Germinal center (tissue), 1 donor: ENCODE results near the gene IFIT3.
"Not testable (repeated sequence)": the region's sequence is repeated elsewhere in the genome, so short reads cannot be mapped to it uniquely, and the experiment has no call there.

Source experiments
- DNase-seq: peaks from one replicate; pipeline ENCODE4 v3.0.0; 2012; ENCODE audit warnings: mixed read lengths, low spot score

The IFIT3 gene

DNA sequence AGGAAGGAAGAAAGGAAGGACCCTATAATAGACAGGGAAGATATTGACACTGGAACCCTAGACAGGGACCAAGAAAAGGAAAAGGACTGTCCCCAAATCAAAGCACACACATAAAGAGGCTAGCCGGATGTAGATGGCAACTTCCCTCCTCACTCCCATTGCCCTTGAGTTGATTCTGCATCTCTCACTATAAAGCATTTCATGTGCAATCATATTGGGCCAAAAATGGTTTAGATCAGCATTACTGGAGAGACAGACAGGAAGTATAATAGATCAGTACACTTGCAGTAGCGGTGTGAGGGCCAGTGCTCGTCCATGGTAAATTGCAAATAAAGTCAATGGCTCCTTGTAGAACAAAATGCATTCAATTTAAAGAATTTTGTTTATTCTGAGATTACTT lies 8.4 kb downstream of the IFIT3 start:
- DNase-seq, result no peak

DNA sequence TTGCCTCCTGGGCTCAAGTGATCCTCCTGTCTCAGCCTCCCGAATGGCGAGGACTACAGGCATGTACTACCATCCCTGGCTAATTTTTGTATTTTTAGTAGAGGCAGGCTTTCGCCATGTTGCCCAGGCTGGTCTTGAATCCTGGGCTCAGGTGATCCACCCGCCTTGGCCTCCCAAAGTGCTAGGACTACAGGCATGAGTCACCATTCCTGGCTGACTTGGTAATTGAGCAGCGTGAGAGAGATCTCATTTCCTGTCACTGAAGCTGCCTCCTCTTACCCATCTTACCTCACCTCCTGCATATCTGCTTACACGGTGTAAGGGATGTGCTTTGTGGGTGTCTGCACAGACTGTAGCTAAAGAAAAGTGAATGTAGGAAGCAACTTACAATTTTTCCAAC lies 9.7 kb downstream of the IFIT3 start:
- no peak for DNase-seq

DNA sequence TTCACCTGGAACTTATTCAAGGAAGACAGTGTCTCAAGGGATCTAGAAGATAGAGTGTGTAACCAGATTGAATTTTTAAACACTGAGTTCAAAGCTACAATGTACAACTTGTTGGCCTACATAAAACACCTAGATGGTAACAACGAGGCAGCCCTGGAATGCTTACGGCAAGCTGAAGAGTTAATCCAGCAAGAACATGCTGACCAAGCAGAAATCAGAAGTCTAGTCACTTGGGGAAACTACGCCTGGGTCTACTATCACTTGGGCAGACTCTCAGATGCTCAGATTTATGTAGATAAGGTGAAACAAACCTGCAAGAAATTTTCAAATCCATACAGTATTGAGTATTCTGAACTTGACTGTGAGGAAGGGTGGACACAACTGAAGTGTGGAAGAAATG lies 10.9 kb downstream of the IFIT3 start:
- no peak for DNase-seq

DNA sequence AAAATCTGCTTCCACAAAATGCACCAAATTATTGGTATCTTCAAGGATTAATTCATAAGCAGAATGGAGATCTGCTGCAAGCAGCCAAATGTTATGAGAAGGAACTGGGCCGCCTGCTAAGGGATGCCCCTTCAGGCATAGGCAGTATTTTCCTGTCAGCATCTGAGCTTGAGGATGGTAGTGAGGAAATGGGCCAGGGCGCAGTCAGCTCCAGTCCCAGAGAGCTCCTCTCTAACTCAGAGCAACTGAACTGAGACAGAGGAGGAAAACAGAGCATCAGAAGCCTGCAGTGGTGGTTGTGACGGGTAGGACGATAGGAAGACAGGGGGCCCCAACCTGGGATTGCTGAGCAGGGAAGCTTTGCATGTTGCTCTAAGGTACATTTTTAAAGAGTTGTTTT lies 12.1 kb downstream of the IFIT3 start:
- no peak for DNase-seq

DNA sequence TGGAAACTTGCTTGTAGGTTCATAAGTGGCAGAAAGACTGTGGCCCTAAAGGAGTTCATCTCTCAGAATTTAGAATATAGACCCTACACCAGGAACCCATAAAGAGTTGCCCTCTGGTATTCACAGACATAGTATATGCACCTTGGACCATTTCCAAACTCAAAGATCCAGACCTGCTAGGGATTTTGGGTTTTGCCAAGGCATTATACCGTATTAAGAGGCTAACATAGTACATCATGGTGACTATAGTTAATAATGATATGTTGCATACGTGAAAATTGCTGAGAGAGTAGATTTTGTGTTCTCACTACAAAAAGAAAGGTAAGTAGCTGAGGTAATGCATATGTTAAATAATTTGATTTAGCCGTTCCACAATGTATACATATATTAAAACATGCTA lies 13.9 kb downstream of the IFIT3 start:
- no peak for DNase-seq

DNA sequence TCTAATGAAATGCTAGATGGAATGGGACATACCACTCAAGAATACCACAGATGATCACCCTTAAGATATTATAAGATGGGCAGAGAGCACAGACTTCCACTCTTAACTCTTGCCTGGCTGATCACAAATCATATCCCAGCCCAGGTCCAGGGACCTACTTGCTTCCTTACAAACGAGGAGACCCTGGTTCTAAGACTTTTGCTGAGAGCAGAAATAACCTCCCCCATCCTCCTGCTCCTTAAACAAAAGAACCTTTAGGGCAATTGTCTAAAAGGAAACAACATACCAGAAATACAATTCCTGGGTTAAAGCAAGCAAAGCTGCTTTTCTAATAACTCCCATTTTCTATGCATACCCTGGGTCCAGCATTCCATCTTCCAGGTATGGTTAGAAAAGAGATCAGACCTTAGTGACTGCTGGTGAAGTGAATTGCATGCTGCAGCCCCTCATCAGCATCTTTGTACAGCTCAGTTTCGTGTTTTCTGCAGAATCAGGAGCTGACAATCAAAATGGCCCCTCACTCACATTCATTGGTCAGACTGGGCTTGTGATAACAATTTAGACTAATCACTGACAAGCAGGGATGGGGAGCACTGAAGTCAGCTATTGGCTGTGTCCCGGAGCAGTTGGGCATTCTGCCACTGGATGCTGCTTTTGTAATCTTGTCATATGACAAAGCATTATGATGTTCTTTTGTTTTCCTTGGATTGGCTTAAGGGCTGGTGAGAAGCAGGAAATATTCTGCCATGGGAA lies 14.6 kb downstream of the IFIT3 start:
- no peak for DNase-seq

DNA sequence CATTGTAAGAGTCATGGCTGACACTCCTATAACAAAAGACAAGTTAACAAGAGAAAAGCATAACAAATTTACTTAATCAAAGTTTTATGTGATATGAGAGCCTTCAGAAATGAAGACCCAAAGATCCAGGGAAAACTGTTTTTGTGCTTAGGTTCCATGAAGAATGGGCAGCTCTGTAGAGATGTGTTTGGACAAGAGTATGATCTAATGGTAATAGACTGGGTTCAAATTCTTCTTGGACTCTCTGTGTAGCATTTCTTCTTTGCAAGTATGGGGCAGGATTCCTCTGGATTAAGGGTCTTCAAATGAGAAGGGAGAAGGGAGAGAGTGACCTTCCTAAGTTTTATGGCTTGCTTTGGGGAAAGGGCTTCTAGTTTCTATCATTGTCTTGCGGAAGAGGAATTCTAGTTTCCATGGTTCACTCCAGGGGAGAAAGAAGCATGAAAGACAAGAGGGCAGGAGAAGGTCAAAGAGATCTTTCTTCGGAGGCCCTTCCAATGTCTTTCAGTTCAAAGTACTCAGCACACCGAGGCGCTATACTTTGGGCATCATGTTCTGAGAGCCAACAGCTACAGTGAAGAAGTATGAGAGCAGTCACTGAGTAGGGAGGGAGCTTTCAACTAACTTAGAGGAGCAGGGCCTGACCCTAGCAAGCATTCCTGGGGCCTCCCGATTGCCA lies 15.4 kb downstream of the IFIT3 start:
- DNase-seq, result no peak

DNA sequence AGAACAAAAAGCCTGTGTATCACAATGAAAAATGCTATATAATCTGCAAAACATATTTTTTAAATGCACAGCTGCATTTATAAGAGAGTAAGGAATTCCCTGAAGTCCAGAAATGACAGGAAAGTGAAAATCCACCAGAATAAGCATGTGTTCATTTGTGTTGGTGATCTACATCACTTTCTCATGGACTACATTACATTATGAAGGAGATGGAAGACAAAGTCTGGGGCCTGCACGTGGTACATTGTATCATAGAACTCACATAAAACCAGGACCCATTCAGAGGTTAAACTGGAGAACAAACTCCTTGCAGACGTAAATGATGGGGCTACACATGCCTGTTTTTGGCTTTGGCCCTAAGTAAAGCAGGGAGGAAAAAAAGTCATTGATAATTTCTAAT lies 16.4 kb downstream of the IFIT3 start:
- no peak for DNase-seq

DNA sequence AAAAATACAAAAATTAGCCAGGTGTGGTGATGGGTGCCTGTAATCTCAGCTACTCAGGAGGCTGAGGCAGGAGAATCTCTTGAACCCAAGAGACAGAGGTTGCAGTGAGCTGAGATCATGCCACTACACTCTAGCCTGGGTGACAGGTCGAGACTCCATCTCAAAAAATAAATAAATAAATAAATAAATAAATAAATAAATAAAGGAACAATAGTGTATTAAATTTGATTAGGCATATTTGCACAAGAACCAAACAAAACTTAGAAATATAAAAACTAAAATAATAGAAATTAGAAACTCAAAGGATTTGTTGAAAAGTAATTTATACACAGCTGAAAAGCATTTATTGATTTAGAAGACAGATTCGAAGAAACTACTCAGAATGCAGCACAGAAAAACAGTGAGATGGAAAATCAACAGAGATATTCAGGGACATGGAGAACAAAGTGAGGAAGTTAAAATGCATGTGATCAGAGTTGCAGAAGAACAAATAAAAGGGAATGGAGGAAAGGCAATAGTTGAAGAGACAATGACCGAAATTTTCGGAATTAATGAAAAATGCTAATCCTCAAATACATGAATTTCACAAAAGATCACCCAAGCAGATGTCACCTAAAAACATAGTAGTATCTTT lies 17.7 kb downstream of the IFIT3 start:
- DNase-seq, result no peak

DNA sequence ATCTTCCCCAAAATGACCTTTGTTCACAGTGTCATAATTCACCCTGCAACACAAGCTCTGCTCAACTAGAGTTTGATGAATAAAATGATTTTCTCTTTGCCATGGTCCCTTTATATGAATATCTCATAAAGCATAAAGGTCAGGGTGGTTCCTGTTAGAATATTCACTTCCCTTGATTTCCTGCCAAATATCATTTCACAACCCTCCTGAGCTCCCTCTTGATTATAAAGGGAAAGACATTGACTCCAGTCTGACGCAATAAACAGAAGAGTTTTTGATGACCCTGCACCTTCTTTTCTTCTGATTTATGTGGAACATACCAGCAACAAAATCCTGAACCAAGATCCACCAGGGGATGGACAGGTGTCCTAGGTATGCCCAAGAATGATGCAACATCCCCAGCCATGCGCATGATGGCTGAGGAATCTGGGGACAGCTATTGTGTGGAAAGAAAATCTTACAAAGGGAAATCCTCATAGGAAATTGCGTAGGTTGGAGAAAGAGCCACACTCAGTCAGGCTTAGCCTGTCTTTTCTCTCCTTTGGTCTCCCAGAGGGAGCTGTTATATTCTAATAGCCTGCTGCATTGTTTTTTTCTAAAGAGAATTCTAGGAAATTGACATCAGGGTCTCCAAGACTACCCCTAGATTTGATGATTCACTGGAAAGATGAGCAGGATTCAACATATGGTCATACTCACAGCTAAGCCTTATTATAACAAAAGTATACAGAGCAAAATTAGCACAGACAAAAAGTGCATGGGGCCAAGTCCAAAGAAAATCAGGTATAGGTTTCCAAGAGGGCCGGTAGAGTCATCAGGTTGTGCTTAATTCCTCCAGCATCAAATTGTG lies 18.8 kb downstream of the IFIT3 start:
- DNase-seq, result no peak

DNA sequence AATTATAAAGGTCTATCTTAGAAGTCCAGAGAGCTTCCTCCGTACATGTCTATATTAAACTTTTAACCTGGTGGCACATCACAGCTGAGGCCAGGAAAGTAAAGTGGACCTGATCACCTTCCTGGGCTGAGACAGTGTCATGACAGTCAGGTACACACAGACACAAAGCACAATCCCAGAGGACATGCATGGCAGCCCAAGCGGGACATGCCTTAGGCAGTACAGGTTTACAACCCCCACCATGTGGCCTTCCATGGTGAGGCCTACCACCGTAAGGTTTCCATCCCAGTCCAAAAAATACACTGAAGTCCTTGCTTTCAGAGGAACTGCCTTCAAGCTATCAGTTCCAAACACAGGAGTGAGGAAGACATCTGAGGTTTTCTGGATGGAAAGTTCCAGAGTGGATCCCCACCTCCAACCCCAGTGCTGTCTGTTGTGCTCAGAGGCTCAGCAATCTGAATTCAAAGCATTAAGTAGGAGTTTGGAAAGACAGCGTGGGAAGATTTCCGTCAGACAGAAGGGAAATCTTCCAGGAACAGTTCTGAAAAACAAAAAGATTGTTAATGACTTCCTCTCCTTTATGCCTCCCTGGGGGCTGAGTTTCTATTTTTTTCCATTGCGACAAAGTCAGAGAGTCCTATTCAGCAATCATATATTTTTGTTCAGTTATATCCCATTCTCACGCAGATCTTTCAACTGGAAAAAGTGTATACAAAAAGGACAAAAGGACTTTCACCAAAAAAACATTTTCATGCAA lies 20.1 kb downstream of the IFIT3 start:
- DNase-seq, result no peak

DNA sequence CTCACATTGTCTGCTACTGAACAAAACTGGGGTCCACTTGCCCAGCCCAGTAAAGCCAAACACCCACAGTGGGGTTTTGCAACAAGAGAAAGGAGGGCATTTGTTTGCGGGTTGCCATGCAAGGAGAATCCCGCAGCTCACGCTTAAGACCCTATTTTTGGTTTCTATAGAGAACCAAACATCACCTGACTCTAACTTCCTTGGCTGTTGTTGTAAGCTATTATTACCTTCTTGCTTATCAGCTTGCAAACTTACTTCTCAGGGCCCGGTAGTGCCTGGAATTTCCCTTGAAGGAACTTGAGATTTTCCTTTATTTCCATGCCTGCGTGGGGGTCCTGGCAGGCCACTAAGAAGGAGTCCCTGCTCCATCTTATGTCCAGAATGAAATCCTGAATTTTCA lies 20.7 kb downstream of the IFIT3 start:
- no peak for DNase-seq

DNA sequence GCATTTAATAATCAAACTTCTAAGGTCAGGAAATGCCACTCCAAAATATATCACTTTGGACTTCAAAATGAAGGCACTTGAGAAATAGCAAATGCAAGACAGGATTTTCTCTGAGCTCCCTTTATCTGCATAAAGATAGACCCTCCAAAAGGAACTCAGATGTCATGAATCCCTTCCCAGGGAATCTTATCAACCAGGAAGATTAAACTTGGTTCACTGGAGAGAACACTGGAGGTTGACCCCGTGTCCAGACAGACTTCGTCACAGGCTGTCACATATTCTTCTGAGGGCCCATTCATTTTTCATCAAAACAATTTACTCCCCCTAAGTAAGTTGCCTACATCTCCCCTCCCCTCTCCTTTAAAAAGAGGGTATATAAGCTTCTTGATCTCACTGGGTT lies 21.2 kb downstream of the IFIT3 start:
- no peak for DNase-seq

DNA sequence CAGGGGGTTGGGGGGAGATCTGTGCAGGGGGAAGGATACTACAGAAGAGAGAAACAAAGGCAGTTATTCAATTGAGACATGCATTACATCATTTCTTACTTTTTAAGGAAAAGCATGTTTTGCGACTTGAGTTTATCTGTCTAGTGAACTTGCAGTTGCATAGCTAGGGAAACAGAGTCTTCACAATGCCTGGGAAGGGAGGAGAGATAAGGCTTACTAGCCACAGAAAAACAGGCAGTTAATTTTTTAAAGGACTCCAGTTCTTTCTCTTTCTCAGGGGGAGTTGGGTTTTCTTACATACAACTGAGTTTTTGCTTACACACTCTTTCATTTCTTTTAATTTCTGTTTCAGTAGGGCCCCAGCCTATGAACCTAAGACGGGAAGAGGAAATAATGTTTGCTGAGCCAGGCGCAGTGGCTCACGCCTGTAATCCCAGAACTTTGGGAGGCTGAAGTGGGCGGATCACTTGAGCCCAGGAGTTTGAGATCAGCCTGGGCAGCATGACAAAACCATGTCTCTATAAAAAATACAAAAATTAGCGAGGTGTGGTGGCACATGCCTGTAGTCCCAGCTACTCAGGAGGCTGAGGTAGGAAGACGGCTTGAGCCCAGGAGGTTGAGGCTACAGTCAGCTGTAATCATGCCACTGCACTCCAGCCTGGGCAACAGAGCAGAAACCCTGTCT lies 23.0 kb downstream of the IFIT3 start:
- not testable (repeated sequence) for DNase-seq

DNA sequence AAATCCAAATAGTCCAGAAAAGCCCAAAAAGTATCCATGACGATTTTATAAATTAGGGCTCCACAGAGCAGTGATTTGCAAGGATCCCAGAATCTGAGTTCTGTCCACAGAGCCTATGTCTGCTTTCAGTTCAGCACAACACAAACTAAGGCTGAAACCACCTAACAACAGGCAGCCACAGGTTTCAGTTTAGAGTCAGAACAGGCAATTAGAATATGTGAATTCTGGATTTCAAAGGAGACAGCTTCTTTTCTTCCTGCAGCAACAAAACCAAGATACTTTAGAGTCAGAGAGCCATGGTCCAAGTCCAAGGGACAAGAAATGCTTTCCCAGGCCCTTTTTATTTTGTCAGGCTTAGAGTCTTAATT lies 23.6 kb downstream of the IFIT3 start:
- DNase-seq, result no peak

DNA sequence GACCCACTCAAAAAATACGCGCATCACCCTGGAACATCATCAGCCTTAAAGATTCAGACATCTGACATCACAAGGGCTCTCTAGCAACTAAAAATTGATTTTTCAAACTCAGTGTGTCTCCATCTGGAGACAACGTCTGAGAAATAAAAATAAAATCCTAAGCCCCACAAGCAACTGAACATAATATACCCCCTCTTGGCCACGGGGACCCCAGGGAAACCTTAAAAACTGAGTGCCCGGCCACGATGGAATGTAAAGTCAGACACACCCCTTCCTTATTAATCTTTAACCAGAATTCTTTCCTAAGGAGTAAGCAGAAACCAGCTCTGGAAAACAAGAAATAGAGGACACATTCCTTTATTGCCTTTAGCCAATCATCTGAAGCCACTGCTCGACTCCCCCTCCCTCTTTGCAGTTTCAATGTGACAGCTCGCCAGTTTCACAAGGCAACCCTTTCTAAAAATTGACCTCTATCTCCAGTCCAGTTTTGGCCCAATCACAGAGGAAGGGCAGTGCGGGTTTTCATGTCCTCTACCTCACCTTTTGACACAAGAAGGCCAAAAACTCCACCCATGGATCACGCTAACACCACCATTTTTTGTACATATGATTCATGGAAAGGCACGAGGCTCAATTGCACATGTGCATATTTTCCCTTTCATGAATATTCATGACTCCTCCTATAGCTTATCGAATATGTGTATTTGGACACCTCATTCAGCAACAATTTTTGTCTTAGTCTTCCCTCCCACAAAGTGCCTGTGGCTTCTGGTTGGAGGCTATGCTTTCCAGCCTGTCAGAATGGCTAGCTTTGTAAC lies 24.2 kb downstream of the IFIT3 start:
- no peak for DNase-seq

DNA sequence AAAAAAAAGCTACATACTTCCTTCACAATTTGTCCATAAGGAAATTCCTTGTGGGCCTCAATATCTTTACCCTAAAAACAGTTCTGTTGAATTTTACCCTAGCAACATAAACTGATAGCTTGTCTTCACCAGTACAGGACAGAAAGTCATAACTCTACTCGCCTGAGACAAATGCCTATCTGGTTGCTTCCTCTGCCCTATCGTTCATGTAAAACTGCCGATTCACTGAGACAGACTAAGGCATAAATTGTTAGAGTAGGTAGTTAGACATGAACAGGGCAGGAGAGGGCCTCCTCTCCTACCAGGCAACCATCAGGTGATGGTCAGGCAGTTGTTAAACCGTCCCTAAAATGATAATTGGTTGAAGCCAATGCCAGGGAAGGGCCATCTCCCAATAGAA lies 25.0 kb downstream of the IFIT3 start:
- DNase-seq, result no peak

DNA sequence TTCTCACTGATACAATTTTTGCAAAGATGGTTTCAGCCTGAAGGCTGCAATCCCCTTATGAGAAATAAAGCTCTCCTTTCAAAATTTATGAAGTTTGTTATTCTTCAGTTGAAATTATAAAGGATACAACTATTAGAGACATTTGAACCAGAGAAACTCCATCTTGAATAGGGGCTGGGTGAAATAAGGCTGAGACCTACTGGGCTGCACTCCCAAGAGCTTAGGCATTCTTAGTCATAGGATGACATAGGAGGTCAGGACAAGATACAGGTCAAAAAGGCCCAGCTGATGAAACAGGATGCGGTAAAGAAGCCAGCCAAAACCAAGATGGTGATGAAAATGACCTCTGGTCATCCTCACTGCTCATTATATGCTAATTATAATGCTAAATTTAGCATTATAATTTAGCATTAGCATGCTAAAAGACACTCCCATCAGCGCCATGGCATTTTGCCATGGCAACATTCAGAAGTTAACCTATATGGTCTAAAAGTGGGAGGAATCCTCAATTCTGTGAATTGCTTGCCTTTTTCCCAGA lies 27.7 kb downstream of the IFIT3 start:
- no peak for DNase-seq

DNA sequence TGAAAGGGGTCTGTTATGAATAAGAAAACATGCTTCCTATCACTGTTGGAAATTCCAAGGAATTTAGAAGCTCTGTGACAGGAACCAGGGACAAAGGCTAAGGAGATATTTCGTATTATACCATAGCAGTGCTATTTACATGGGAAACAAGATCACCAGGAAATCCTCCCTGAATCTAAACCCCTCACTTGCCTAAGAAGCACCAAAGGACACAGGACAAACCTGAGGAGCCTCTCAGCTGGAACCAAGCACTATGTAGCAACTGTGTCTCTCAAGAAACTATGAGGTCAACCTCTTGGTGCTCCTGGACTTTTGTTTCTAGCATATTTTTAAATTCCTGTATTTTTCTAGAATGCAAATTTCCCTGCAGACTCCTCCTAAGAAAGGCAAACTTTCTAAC lies 29.3 kb downstream of the IFIT3 start:
- DNase-seq, result no peak

DNA sequence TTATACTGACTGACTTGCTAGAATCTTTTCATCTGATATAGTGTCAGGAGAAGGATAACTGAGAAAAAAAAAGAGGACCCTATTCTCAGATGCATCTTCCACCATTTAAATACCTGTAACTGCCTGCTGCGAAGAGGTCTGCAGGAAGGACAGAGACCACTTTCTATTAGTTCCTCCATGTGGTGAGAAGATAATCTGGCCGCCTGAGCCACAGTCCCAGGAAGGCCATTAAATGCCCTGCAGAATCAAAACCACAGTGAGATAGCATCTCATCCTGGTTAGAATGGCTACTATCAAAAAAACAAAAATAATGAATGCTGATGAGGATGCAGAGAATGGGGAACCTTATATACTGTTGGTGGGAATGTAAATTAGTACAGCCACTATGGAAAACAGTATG lies 30.2 kb downstream of the IFIT3 start:
- DNase-seq, result no peak
